ENCODE measurements around the gene MBNL2.

DNA sequence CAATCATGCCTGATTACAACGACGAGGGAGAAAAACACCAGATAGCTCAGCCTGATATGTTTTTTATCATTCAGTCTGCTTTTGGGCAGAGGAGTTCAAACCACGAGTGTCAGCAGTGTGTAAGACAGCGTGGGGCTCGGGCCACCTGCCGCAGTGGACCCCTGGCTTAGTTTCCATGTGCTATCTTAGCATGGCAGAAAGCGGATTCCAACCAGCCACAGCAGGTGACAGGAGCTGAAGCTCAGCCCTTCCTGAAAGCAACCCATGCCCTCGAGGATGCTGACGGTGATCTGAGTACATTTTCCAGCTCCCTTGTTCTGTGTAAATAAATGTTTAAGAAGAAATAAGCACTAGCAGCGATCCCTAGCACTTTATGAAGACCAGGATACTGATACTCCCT lies 32.2 kb upstream of the MBNL2 start:
- TF ChIP-seq, protein P1, sequence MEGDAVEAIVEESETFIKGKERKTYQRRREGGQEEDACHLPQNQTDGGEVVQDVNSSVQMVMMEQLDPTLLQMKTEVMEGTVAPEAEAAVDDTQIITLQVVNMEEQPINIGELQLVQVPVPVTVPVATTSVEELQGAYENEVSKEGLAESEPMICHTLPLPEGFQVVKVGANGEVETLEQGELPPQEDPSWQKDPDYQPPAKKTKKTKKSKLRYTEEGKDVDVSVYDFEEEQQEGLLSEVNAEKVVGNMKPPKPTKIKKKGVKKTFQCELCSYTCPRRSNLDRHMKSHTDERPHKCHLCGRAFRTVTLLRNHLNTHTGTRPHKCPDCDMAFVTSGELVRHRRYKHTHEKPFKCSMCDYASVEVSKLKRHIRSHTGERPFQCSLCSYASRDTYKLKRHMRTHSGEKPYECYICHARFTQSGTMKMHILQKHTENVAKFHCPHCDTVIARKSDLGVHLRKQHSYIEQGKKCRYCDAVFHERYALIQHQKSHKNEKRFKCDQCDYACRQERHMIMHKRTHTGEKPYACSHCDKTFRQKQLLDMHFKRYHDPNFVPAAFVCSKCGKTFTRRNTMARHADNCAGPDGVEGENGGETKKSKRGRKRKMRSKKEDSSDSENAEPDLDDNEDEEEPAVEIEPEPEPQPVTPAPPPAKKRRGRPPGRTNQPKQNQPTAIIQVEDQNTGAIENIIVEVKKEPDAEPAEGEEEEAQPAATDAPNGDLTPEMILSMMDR (IDR thresholded peaks at IDR 0.05), result no peak
- TF ChIP-seq POLR2A (IDR thresholded peaks at IDR 0.05), result no peak
